NCI-H446 treated with DMSO at 0.1 percent for 48 hours (cell line): ENCODE results near the gene SVOPL.

ENCODE experiments used
- DNase-seq: peaks from one replicate; lab custom pipeline; 2025; lab: John Stamatoyannopoulos, UW

SVOPL gene

DNA sequence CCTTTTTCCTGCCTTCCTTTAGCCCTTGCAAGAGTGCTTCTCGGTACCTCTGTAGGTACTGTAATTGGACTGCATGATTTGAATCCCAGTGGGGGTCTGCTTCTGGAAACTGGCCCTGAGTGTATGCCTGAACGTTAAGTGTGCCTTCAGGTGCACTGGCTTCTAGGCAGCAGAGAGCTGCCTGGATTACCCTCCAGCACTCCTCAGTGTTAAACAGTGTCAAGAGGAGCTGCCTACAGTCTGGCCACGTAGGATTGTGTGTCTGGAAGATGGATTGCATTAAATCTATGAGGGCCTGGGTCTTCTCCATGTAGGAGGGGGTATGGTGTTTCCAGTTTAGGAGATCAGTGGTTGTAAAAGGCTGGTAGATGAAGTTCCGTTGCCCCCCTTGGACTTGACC lies 137.4 kb downstream of the SVOPL start:
- no peak for DNase-seq

DNA sequence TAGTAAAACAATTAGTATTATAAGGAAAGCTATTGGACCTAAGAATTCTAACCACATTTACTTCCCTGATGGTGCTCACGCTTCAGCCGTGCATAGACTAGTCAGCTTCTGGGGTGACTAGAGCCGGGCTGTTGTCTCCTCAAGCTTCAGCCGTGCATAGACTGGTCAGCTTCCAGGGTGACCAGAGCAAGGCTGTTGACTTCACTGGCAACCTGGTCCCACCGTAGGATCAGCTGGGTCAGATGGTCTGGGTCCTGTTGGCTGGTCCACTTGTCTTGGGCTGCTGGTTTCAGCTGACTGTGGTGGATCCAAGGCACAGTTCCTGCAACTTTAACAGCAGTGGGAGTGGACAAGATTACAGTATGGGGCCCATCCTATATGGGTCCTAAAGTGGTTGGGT lies 141.7 kb downstream of the SVOPL start:
- no peak for DNase-seq

DNA sequence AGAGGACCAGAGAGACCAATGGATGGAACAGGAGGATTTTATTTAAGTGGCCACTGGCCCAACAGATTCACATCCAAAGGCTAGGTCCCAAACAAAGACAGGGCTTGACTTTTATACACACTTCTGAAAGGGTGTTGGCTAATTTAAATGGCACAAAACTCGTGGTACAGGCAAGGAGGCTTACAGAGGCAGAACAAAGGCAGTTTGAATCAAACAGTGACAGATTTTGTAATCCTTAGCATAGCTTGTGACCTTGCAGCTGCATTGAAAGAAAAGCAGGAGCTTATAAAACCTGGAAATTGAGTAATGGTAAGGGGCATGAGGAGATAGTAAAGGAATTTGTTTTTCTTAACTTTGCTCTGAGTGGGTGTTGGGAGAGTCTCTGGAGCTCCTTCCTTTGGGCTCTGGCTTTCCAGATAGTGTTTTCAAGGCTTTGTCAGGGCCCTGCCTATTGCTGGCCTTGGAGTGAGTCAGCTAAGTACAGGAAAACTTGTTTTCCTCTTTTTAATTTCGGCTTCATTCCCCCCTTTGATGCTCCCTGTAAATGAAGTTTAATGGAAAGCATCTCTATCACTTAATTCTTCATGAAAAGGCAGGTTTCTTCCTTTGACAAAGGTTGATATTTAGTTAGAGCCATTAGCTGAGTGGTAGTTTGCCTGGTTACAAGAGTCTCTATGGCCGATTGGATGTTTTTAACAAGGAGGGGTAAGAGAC lies 144.2 kb downstream of the SVOPL start:
- DNase-seq: no peak

DNA sequence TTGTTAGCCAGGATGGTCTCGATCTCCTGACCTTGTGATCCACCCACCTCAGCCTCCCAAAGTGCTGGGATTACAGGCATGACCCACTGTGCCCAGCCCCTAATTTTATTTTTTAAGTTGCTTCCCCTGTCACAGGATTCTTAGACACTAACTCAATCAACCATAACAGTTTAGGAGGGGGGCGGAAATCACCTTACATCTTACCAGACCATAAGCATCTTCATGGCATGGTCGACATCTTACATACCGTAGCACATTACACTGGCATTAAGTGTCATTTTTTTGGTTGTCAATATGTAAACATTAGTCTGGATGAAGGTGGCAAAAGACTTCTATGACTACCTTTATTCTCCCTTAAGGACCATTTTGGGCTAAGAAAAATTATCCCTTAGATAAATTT lies 145.5 kb downstream of the SVOPL start:
- no peak for DNase-seq

DNA sequence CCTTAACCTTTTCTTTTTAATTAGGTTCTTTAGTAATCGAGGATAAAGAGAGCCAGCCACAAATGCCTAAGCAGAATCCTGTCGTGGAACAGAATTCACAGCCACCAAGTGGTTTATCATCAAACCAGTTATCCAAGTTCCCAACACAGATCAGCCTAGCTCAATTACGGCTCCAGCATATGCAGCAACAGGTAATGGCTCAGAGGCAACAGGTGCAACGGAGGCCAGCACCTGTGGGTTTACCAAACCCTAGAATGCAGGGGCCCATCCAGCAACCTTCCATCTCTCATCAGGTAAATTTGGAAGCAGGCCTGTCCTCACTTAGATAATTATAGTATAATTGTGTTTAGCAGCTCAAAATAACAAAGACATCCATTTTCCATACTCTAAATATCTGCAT lies 146.5 kb downstream of the SVOPL start:
- DNase-seq: no peak

DNA sequence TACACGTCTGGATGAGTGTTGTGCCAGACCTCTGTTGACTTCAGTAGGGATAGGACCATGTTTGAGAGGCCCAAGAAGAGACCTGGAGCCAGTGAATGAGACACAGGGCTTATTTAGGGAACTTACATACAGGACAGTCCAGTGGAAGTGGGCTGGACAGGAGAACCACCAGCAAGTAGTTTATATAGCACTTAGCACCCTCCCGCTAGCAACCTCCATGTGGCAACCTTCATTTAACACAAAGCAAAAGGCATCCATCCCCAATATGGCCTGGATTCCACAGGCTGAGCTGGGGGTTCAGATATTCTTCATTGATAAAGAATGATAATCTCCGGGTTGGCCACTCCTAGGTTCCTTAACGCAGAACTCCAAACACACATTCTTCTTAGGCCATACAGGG lies 147.4 kb downstream of the SVOPL start:
- DNase-seq: no peak

DNA sequence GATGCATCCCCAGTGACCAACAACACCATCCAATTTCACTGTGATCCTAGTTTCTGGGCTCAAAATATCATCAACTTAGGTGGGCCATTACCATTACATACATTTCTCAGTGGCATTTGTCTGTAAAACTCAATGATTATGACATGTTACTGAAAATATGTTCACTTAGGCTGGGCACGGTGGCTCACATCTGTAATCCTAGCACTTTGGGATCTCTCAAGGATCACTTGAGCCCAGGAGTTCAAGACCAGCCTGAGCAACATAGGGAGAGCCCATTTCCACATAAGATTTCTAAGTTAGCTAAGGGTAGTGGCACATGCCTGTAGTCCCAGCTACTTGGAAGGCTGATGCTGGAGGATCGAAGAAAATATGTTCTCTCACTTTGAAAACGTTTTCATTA lies 150.1 kb downstream of the SVOPL start:
- no peak for DNase-seq

DNA sequence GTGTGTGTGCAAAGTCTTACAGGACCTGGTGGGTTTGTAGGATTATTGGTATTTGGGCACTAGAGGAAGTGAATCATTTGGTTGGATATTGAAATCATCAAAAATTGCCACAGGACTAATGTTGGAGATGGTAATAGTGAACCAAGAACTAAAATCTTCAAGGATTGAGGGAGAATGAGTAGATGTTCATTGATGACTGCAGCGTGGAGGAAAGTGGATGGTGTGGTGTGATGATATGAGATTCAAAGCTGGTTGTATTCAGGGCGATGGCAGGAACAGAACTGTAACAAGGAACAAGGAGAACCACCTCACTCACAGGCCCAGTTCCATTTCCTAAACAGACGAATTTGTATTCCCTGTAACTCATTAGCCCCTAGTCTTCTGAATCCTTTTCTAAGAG lies 150.8 kb downstream of the SVOPL start:
- DNase-seq: no peak

DNA sequence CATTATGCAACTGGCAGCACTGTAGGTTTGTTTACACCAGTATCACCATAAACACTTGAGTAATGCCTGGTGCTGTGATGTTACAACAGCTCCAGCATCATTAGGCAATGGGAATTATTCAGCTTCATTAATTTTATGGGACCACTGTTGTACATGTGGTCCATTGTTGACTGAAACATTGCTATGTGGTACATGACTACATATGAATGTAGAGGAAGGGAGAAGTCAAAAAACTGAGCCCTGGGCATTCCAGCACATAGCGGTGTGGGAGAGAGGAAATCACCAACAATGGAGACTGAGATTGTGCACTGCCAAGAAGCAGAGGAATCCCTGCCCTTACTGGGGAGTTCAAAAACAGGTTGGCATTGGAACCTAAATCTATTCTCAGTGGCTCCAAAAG lies 152.1 kb downstream of the SVOPL start:
- DNase-seq: no peak

DNA sequence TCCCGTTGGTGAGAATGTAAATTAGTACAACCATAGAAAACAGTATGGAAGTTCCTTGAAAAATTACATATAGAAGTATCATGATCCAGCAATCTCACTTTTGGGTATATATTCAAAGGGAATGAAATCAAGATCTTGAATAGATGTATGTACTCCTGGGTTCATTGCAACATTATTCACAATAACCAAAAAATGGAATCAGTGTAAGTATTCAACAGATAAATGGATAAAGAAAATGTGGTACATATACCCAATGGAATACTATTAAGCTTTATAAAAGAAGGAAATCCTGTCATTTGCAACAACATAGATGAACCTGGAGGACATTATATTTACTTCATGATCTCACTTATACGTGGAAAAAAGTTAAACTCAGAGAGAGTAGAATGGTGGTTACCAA lies 154.3 kb downstream of the SVOPL start:
- DNase-seq: no peak

DNA sequence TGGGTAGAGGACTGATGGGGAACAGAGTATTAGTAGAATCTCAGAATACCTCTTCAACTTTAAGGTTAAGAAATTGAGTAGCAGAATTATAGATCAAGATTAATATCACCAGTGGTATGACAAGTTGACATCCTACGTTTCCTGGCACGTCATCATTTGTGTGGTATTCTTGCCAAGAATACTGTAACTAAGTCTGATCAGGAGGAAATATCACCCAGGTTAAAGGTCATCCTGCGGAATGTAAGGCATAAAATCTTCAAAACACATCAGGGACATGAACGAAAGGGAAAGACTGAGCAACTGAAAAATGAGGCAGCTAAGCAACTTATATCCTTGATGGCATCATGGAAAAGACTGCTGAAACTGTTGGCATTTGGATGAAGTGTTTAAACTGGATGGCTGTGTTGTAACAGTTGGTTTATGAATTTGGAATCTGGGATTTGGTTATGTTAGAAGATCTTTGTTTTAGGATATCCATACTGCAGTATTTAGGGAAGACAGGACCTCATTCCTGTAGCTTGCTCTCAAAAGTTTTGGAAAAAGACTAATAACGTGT lies 155.0 kb downstream of the SVOPL start:
- DNase-seq: no peak

DNA sequence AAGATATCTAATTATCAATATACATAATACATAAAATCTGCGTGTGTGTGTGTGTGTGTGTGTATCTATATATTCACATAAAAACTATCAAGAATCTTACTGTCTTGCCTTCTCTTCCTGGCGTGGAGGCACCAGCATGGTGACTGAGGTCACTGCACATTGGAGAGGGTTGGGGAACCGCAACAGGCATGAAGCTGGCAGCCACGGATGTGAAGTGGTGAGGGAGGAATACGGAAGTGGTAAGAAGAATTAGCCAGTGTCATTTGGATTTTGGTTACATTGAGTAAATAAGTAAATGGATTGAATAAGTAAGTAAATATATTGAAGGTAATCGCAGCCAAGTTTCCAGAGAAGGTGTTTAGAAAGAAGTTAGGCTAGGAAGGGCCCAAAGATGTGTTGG lies 156.0 kb downstream of the SVOPL start:
- DNase-seq: no peak
